Lower leg skin (tissue), 4 donors: Measurements from ENCODE around the gene PCGF1. TPM values are rescaled to one million over a fixed set of nuclear protein-coding genes. Genes with fewer than 3 reads are reported as not detected.
A peak's percentile ranks its signal among the peaks of the same experiment; 100 is the strongest.

ENCODE experiments used
- DNase-seq, 2 donors: peaks; one replicate each; pipeline ENCODE4 v3.0.0-alpha.2; 2019; ENCODE audit warnings: low spot score in 2 of 2
- H3K4me3 ChIP-seq: fragments of 200-600 bp; sonication (generic); 2 replicates; pipeline ENCODE4 v1.5.1; 2017; ENCODE audit warnings: mild to moderate bottlenecking, low read depth; ENCODE audit not compliant: poor library complexity, severe bottlenecking
- CTCF ChIP-seq, 3 donors: fragments of 450-650 bp; IDR thresholded peaks; one replicate each; pipeline ENCODE4 v1.5.1; 2016; ENCODE audit warnings: antibody characterized with exemption in 3 of 3, mild to moderate bottlenecking in 3 of 3, moderate library complexity in 2 of 3
- POLR2A ChIP-seq, 2 donors: fragments of 450-650 bp; IDR thresholded peaks; one replicate each; pipeline ENCODE4 v1.6.1; 2016 to 2017; ENCODE audit warnings: antibody characterized with exemption in 2 of 2, mild to moderate bottlenecking in 1 of 2, moderate library complexity in 1 of 2
- WGBS, 2 donors: methylation state at CpG; one replicate each; pipeline ENCODE4 v1.1.5; 2018; 5-methylcytosine and 5-hydroxymethylcytosine counted together
- intact Hi-C: fragments of 100-400 bp; cut with DNase I; formaldehyde crosslinking; loops from one replicate; pipeline ENCODE4 v1.15.0; 2023; ENCODE audit warnings: low total_unique reads
- total RNA-seq, 4 donors: library from RNA; depleted of rRNA; stranded (reverse); fragments of >200 nt; gene quantifications; one replicate each; pipeline ENCODE4 v1.1.0, GENCODE V29; 2016

The PCGF1 gene
- 10 to 100 TPM; 13.3 to 38.4 (median 24.1) TPM for total RNA-seq

GRCh38 chr2:74507145-74507925 lies at the start of gene PCGF1:
TSS of gene PCGF1 (minus strand) at chr2:74507695. CDS start at chr2:74507668, 27 bp downstream.
- 1% methylated on average over 24 to 46 of the region's 56 CpGs for WGBS, 2 donors
- intact Hi-C loops = no loop called here
- DNase-seq = peak; percentile 99 to 100
- no peak for TF ChIP-seq POLR2A (IDR thresholded peaks at IDR 0.05)
- TF ChIP-seq CTCF (IDR thresholded peaks at IDR 0.05) = peak in 1 of 3 donors; percentile 27
- peak within 1 kb of the TSS; percentile 67 for H3K4me3 ChIP-seq

- no peak for TF ChIP-seq CTCF (IDR thresholded peaks at IDR 0.05)
- TF ChIP-seq POLR2A (IDR thresholded peaks at IDR 0.05) = no peak
- WGBS, 2 donors = 88 to 91% methylated on average over 5 to 6 of the region's 6 CpGs
- DNase-seq = peak in 1 of 2 donors; percentile 82
- H3K4me3 ChIP-seq = no peak overlapping the region
- intact Hi-C loops = no loop called here
These were observed 49.4 kb upstream of the PCGF1 start for GRCh38 chr2:74556831-74557370.

GRCh38 chr2:74556159-74556558 lies 48.7 kb upstream of the PCGF1 start:
- peak in 1 of 2 donors; percentile 78 for DNase-seq
- H3K4me3 ChIP-seq = no peak overlapping the region
- intact Hi-C loops = no loop called here
- WGBS, 2 donors = 83 to 91% methylated on average over 14 of the region's 14 CpGs
- TF ChIP-seq POLR2A (IDR thresholded peaks at IDR 0.05) = no peak
- TF ChIP-seq CTCF (IDR thresholded peaks at IDR 0.05) = no peak

- TF ChIP-seq POLR2A (IDR thresholded peaks at IDR 0.05) (no peak), CTCF (IDR thresholded peaks at IDR 0.05) (no peak)
- DNase-seq = peak in 1 of 2 donors; percentile 85
- WGBS, 2 donors = 72 to 80% methylated on average over 17 of the region's 17 CpGs
- peak overlapping the region; percentile 35 for H3K4me3 ChIP-seq
- intact Hi-C loops = no loop called here
These were observed 48.2 kb upstream of the PCGF1 start for GRCh38 chr2:74555610-74556103.

GRCh38 chr2:74554820-74555531 lies 47.5 kb upstream of the PCGF1 start:
- 7 to 15% methylated on average over 46 to 47 of the region's 58 CpGs for WGBS, 2 donors
- peak in 1 of 2 donors; percentile 91 for DNase-seq
- intact Hi-C loops = no loop called here
- TF ChIP-seq POLR2A (IDR thresholded peaks at IDR 0.05) = no peak
- TF ChIP-seq CTCF (IDR thresholded peaks at IDR 0.05) = no peak
- H3K4me3 ChIP-seq = peak overlapping the region; percentile 35
